GM23338 (cell line): ENCODE measurements around the gene SLC34A3. TPM values are rescaled to one million over a fixed set of nuclear protein-coding genes. Genes with fewer than 3 reads are reported as not detected.
A peak's percentile ranks its signal among the peaks of the same experiment; 100 is the strongest.

Experiments
- ATAC-seq: fragments of 200-7000 bp; cut with Tn5 transposase; 3 replicates; pipeline ENCODE4 v1.9.1; 2020
- DNase-seq: peaks from one replicate; pipeline ENCODE4 v3.0.0-alpha.2; 2015; ENCODE audit warnings: low spot score
- H2AFZ ChIP-seq: fragments of 200-600 bp; sonication (generic); 2 replicates; pipeline ENCODE4 v1.8.0; 2016; ENCODE audit warnings: antibody characterized with exemption, mild to moderate bottlenecking, moderate library complexity
- H3F3A ChIP-seq: fragments of 200-600 bp; sonication (generic); replicated peaks from 2 replicates; pipeline ENCODE4 v1.8.0; 2017; ENCODE audit warnings: antibody characterized with exemption, mixed run types, low read depth
- H3K27ac ChIP-seq: fragments of 200-600 bp; sonication (generic); 2 replicates; pipeline ENCODE4 v1.6.1; 2016; ENCODE audit warnings: low read depth
- H3K27me3 ChIP-seq: fragments of 200-600 bp; sonication (generic); 2 replicates; pipeline ENCODE4 v1.8.0; 2016; ENCODE audit warnings: mild to moderate bottlenecking, mixed run types, moderate library complexity; ENCODE audit not compliant: insufficient read depth
- H3K36me3 ChIP-seq: fragments of 200-600 bp; sonication (generic); 2 replicates; pipeline ENCODE4 v1.8.0; 2016; ENCODE audit warnings: mild to moderate bottlenecking; ENCODE audit not compliant: insufficient read depth
- H3K4me1 ChIP-seq: fragments of 200-600 bp; sonication (generic); 2 replicates; pipeline ENCODE4 v1.8.0; 2016; ENCODE audit warnings: mild to moderate bottlenecking, moderate library complexity; ENCODE audit not compliant: insufficient read depth
- H3K4me2 ChIP-seq: fragments of 200-600 bp; sonication (generic); 2 replicates; pipeline ENCODE4 v1.7.1; 2017; ENCODE audit warnings: mixed run types
- H3K4me3 ChIP-seq: fragments of 200-600 bp; sonication (generic); 2 replicates; pipeline ENCODE4 v1.6.1; 2016; ENCODE audit warnings: mixed run types
- H3K79me2 ChIP-seq: fragments of 200-600 bp; sonication (generic); replicated peaks from 2 replicates; pipeline ENCODE4 v1.8.0; 2017; ENCODE audit warnings: mild to moderate bottlenecking; ENCODE audit not compliant: insufficient read depth
- H3K9me2 ChIP-seq: fragments of 200-600 bp; sonication (generic); 2 replicates; pipeline ENCODE4 v1.8.0; 2017; ENCODE audit not compliant: insufficient read depth
- H4K20me1 ChIP-seq: fragments of 200-600 bp; sonication (generic); replicated peaks from 2 replicates; pipeline ENCODE4 v1.8.0; 2017; ENCODE audit warnings: mild to moderate bottlenecking; ENCODE audit not compliant: insufficient read depth
- H3K27ac Mint-ChIP-seq: 2 replicates; pipeline ENCODE4 v1.8.0; 2020; ENCODE audit warnings: inconsistent platforms, mild to moderate bottlenecking, moderate library complexity, mixed read lengths
- H3K27me3 Mint-ChIP-seq: 3 replicates; pipeline ENCODE4 v1.8.0; 2022; ENCODE audit warnings: low read depth, mild to moderate bottlenecking, moderate library complexity, mixed read lengths, inconsistent platforms; ENCODE audit not compliant: insufficient read depth, poor library complexity
- H3K36me3 Mint-ChIP-seq: 3 replicates; pipeline ENCODE4 v1.8.0; 2021; ENCODE audit warnings: low read depth, mild to moderate bottlenecking, inconsistent platforms, moderate library complexity, mixed read lengths
- H3K4me1 Mint-ChIP-seq: 3 replicates; pipeline ENCODE4 v1.8.0; 2020; ENCODE audit warnings: mild to moderate bottlenecking, inconsistent platforms, mixed read lengths
- H3K4me3 Mint-ChIP-seq: 3 replicates; pipeline ENCODE4 v1.8.0; 2021; ENCODE audit warnings: moderate library complexity, mild to moderate bottlenecking, inconsistent platforms, mixed read lengths
- H3K9me3 Mint-ChIP-seq: 3 replicates; pipeline ENCODE4 v1.8.0; 2020; ENCODE audit warnings: moderate library complexity, mild to moderate bottlenecking, inconsistent platforms, mixed read lengths
- CREB1 ChIP-seq: fragments of 250-450 bp; sonication (Bioruptor Pico); IDR thresholded peaks from 2 replicates; pipeline ENCODE4 v1.5.0; 2020; ENCODE audit warnings: low read depth, mild to moderate bottlenecking, moderate library complexity
- CTCF ChIP-seq, 2 experiments: fragments of 200-600 bp in 1 of 2; sonication (generic) in 1 of 2; conservative IDR thresholded peaks; 2 replicates each; pipeline versions ENCODE4 v1.5.1 to v1.6.1; 2016 to 2017; ENCODE audit warnings: antibody characterized with exemption in 2 of 2, low read depth in 2 of 2, mild to moderate bottlenecking in 2 of 2, moderate library complexity in 1 of 2
- EZH2phosphoT487 ChIP-seq: fragments of 200-600 bp; sonication (generic); IDR thresholded peaks from one replicate; pipeline ENCODE4 v1.8.1; 2018; ENCODE audit warnings: antibody characterized with exemption; ENCODE audit not compliant: unreplicated experiment
- JUNB ChIP-seq: IDR thresholded peaks from one replicate; pipeline ENCODE4 v1.6.1; 2016; ENCODE audit warnings: antibody characterized with exemption; ENCODE audit not compliant: unreplicated experiment
- REST ChIP-seq: IDR thresholded peaks from one replicate; pipeline ENCODE4 v1.6.1; 2018; ENCODE audit warnings: antibody characterized with exemption; ENCODE audit not compliant: unreplicated experiment
- STAT1 ChIP-seq: IDR thresholded peaks from one replicate; pipeline ENCODE4 v1.6.1; 2016; ENCODE audit warnings: antibody characterized with exemption; ENCODE audit not compliant: unreplicated experiment
- ZNF462 ChIP-seq: fragments of 250-450 bp; sonication (Bioruptor Pico); IDR thresholded peaks from 2 replicates; pipeline ENCODE4 v1.5.0; 2020; ENCODE audit warnings: mild to moderate bottlenecking, moderate library complexity
- polyA plus RNA-seq: library from polyadenylated mRNA; unstranded; fragments of >200 nt; fragmentation: Nextera tagmentation; extraction: Ambion mirVana; gene quantifications from 2 replicates; pipeline ENCODE4 v1.2.1, GENCODE V29; 2016
- total RNA-seq: library from RNA; depleted of rRNA; stranded (reverse); fragments of >200 nt; shearing (Covaris generic); gene quantifications from 2 replicates; pipeline ENCODE4 v1.2.3, GENCODE V29; 2014

SLC34A3 gene
- total and polyA plus RNA-seq, 2 experiments from 2014 or later: not detected

- TF ChIP-seq CTCF (conservative IDR thresholded peaks at IDR 0.05; ENCODE audit: low read depth in 2 of 2): no peak
- TF ChIP-seq ZNF462 (CRISPR knock-in tag): no peak
Measured at GRCh38 chr9:137198051-137198901, 32.4 kb upstream of the SLC34A3 start (continued).

GRCh38 chr9:137198902-137199283 lies 31.8 kb upstream of the SLC34A3 start:
- Mint-ChIP-seq H3K4me3 (peak overlapping the region; percentile 43; the same call in 2 of the 3 replicates), H3K4me1 (peaks cover 26% of the 10 kb centered on the region), H3K36me3 (no peaks in the 10 kb centered on the region; the same call in 2 of the 3 replicates), H3K27me3 (peaks cover 7% of the 10 kb centered on the region), H3K27ac (no peak overlapping the region), H3K9me3 (no peaks in the 10 kb centered on the region; the same call in 2 of the 3 replicates)
- Histone ChIP-seq H3K4me2 (peak overlapping the region; percentile 87), H2AFZ (no peak overlapping the region), H3K79me2 (peaks cover 63% of the 10 kb centered on the region), H3K4me3 (peak overlapping the region; percentile 55; the same call in 1 of the 2 replicates), H3K27me3 (no peaks in the 10 kb centered on the region), H3F3A (peaks cover 15% of the 10 kb centered on the region; the same call in 1 of the 2 replicates), H4K20me1 (peaks cover 4% of the 10 kb centered on the region), H3K9me2 (no peaks in the 10 kb centered on the region), H3K4me1 (peaks cover 16% of the 10 kb centered on the region; the same call in 1 of the 2 replicates), H3K27ac (no peak overlapping the region), H3K36me3 (no peaks in the 10 kb centered on the region)
- no peak for ATAC-seq
- DNase-seq: no peak
- no peak for TF ChIP-seq EZH2phosphoT487
- TF ChIP-seq JUNB: no peak
- no peak for TF ChIP-seq CREB1 (CRISPR knock-in tag)
- TF ChIP-seq CTCF (conservative IDR thresholded peaks at IDR 0.05; ENCODE audit: low read depth in 2 of 2): no peak
- TF ChIP-seq STAT1: no peak
- TF ChIP-seq REST: no peak
